GM13976 (cell line): Measurements from ENCODE around the gene ZC3H18.

ENCODE experiments used
- DNase-seq: peaks from one replicate; pipeline ENCODE4 v3.0.0; 2012; ENCODE audit warnings: low spot score
- CTCF ChIP-seq: IDR thresholded peaks from 2 replicates; pipeline ENCODE4 v1.5.1; 2012; ENCODE audit warnings: borderline replicate concordance, mild to moderate bottlenecking; ENCODE audit not compliant: insufficient read depth; ENCODE audit errors: extremely low read depth, missing control alignments, control extremely low read depth
- in situ Hi-C: fragments of 300-500 bp; cut with MboI; formaldehyde crosslinking; loops from one replicate; pipeline ENCODE4 v1.12.0; 2022; ENCODE audit warnings: low sequenced_read_pairs, mixed read lengths, inconsistent platforms; ENCODE audit not compliant: unreplicated experiment

The ZC3H18 gene

DNA sequence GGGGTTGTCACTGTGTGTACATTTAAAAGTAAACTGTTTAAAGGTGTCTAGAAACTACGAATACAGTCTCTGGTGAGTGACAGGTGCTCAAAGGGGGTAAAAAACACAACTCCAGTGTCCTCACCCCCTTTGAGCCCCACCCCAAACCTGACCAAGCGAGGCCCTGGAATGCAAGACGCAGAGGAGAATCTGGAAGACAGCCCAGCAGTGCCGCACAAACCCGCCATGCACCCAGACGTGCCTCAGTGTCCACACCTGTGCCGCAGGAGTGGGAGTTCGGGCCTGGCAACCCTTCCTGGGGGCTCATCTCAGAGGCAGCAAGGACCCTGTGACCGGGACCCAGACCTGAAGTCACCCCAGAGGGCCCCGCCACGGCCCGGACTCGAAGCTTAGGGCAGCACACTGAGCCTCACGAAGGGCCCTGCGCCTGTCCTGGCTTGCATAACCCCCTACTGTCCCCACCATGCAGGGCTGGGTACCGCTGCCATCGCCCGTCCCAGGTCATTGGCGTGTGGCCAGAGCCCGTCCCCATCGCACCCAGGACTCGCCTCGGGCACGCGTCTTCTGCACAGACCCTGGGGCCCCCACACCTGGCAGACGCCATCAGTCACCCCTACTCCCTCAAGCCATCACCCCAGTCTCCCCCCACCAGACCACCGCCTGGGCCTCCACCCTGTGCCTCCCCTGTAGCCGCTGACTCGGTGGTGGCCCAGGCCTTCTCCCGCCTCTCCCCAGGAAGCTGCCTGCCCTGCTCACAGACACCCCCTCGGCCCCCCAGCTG lies 33.0 kb upstream of the ZC3H18 start:
- no peak for TF ChIP-seq CTCF
- no peak for DNase-seq
- in situ Hi-C loops: loop anchor here (25.0 kb wide), 1 partner anchor 100 kb away; no protein-coding TSS in a partner anchor

- TF ChIP-seq CTCF: no peak
- no peak for DNase-seq
- in situ Hi-C loops: loop anchor here (25.0 kb wide), 1 partner anchor 101 kb away; no protein-coding TSS in a partner anchor
Observed at GRCh38 chr16:88537859-88538258, 32.3 kb upstream of the ZC3H18 start.

GRCh38 chr16:88538366-88539060 lies 31.7 kb upstream of the ZC3H18 start:
- DNase-seq: no peak
- in situ Hi-C loops: loop anchor here (25.0 kb wide), 1 partner anchor 101 kb away; no protein-coding TSS in a partner anchor
- no peak for TF ChIP-seq CTCF

DNA sequence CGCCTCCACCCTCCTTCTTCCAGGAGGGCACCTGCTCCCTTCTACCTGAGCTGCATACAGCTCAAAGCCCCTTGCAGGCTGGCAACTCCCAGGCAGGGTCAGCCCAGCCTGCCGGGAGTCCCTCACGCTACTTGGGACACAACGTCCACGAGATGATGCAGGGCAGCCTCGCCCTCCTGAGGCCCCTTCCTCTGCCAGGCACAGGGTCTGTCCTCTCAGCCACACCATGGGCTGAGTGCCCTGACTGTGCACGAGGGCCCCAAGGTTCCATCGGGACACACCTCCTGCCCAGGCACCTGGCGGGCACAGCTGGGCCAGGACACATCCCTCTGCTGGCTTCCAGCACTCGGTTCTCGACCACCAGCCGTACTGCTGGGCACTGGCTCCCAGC lies 30.9 kb upstream of the ZC3H18 start:
- DNase-seq: no peak
- no peak for TF ChIP-seq CTCF
- in situ Hi-C loops: loop anchor here (25.0 kb wide), 1 partner anchor 102 kb away; no protein-coding TSS in a partner anchor

DNA sequence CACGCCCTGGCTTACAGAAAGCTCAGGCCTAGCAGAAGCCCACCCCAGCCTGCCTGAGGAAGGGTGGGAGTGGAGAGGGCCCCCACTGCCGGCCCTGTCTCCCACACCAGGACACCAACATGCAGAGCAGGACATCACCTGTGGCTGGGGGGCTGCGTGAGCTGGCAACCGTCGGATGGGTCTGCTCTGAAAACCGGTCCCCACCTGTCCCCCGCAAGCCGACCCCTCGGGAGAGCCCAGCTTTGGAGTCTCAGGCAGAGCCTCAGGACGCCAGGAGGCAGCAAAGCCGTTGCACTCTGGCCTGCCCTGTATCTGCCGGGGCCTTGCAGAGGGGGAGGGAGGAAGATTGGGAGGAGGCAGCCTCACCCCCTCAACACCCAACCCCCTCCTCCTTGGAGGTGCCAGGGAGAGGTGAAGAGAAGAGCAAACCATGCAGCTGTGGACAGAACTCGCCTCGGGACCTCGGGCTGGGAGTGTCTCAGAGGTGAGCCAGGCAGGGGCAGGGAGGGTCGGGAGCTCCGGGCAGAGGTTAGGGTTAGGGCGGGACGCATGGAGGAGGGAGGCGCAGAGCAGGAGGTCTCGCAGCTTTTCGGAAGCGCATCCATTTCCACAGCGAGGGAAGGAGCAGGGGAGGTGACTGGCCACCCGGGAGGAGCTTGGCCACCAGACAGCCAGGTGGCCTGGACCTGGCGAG lies 30.4 kb upstream of the ZC3H18 start:
- in situ Hi-C loops: loop anchor here (25.0 kb wide), 1 partner anchor 102 kb away; no protein-coding TSS in a partner anchor
- no peak for DNase-seq
- no peak for TF ChIP-seq CTCF

GRCh38 chr16:88540346-88540977 lies 29.7 kb upstream of the ZC3H18 start:
- no peak for TF ChIP-seq CTCF
- in situ Hi-C loops: loop anchor here (25.0 kb wide), 1 partner anchor 103 kb away; no protein-coding TSS in a partner anchor
- DNase-seq: no peak
